K562 (cell line): ENCODE measurements around the gene ACO2. TPM values are rescaled to one million over a fixed set of nuclear protein-coding genes. Genes with fewer than 3 reads are reported as not detected.

Experiments
- ATAC-seq: fragments of 200-7000 bp; cut with Tn5 transposase; 3 replicates; pipeline ENCODE4 v1.9.1; 2020; ENCODE audit warnings: moderate library complexity
- BruUV-seq: library from RNA; stranded (reverse); fragments of 400-500 nt; replicated peaks from 2 replicates; lab custom pipeline; 2021; lab: Mats Ljungman, UMichigan
- CTCF ChIA-PET: fragments of 300-600 bp; formaldehyde crosslinking; extraction: SDS; loops from one replicate; lab custom pipeline; 2021; ENCODE audit warnings: low intra/inter-chr PET ratio; lab: Yijun Ruan, JAX
- POLR2A ChIA-PET: fragments of 300-600, 350-650 bp; sonication (Branson Sonifier 250); formaldehyde crosslinking; extraction: SDS; loops from one replicate; lab custom pipeline; 2021; ENCODE audit warnings: antibody characterized with exemption, inconsistent platforms; lab: Yijun Ruan, JAX
- DNase-seq, 4 experiments: peaks; one replicate each; pipeline versions ENCODE4 v3.0.0 to v3.0.0-alpha.2; 2011 to 2018; ENCODE audit warnings: low spot score in 3 of 4, mixed read lengths in 3 of 4; ENCODE audit errors: extremely low read depth in 1 of 4
- FAIRE-seq: peaks from 2 replicates; lab custom pipeline; 2011; peaks lifted over from hg19 to GRCh38; lab: Jason Lieb, UNC
- H2AFZ ChIP-seq: 2 replicates; pipeline ENCODE4 v1.6.0; 2011; ENCODE audit warnings: low read depth, low read length, control low read depth, inconsistent platforms
- H3K27ac ChIP-seq: fragments of 200-600 bp; 3 replicates; pipeline ENCODE4 v1.8.0; 2011; ENCODE audit warnings: low read depth, mild to moderate bottlenecking, control low read depth, inconsistent platforms, low read length, moderate library complexity, mixed read lengths; ENCODE audit errors: extremely low read depth
- H3K27me3 ChIP-seq, 2 experiments: fragments of 300-600 bp in 1 of 2; 2 replicates in 1 of 2; 3 replicates in 1 of 2; pipeline versions ENCODE4 v1.6.0 to v1.8.0; 2011; ENCODE audit warnings: inconsistent platforms in 2 of 2, low read length in 2 of 2, mild to moderate bottlenecking in 1 of 2, mixed read lengths in 1 of 2, moderate library complexity in 1 of 2; ENCODE audit not compliant: control insufficient read depth in 2 of 2, insufficient read depth in 2 of 2
- H3K36me3 ChIP-seq: fragments of 300-600 bp; 3 replicates; pipeline ENCODE4 v1.8.0; 2011; ENCODE audit warnings: mild to moderate bottlenecking, low read length, inconsistent platforms; ENCODE audit not compliant: control insufficient read depth, insufficient read depth
- H3K4me1 ChIP-seq, 2 experiments: fragments of 200-600 bp in 1 of 2; replicated peaks in 1 of 2; 2 replicates in 1 of 2; 3 replicates in 1 of 2; pipeline versions ENCODE4 v1.5.1 to v1.8.0; 2011; ENCODE audit warnings: inconsistent platforms in 2 of 2, low read length in 2 of 2, mild to moderate bottlenecking in 1 of 2, mixed read lengths in 1 of 2, moderate library complexity in 1 of 2; ENCODE audit not compliant: control insufficient read depth in 2 of 2, insufficient read depth in 2 of 2
- H3K4me2 ChIP-seq: 2 replicates; pipeline ENCODE4 v1.6.1; 2011; ENCODE audit warnings: low read length, control low read depth, inconsistent platforms, mixed read lengths; ENCODE audit not compliant: insufficient read depth
- H3K4me3 ChIP-seq: fragments of 200-600 bp; sonication (generic), shearing (Covaris generic); 2 replicates; pipeline ENCODE4 v1.5.1; 2016; ENCODE audit warnings: control low read depth, inconsistent platforms
- H3K79me2 ChIP-seq: fragments of 200-600 bp; 3 replicates; pipeline ENCODE4 v1.8.0; 2011; ENCODE audit warnings: low read length, inconsistent platforms; ENCODE audit not compliant: control insufficient read depth, insufficient read depth
- H3K9ac ChIP-seq, 2 experiments: 2 replicates each; pipeline versions ENCODE4 v1.6.0 to v1.6.1; 2011; ENCODE audit warnings: low read depth in 2 of 2, low read length in 2 of 2, control low read depth in 1 of 2, inconsistent platforms in 1 of 2, mild to moderate bottlenecking in 1 of 2, mixed read lengths in 1 of 2; ENCODE audit not compliant: insufficient read depth in 1 of 2
- H3K9me1 ChIP-seq: one replicate; pipeline ENCODE4 v1.6.0; 2011; ENCODE audit warnings: inconsistent platforms, mild to moderate bottlenecking, low read length, moderate library complexity; ENCODE audit not compliant: control insufficient read depth, insufficient read depth
- H3K9me3 ChIP-seq: replicated peaks from 2 replicates; pipeline ENCODE4 v1.5.1; 2011; ENCODE audit warnings: low read depth, low read length, inconsistent platforms; ENCODE audit not compliant: control insufficient read depth, insufficient read depth
- H4K20me1 ChIP-seq: replicated peaks from 2 replicates; pipeline ENCODE4 v1.6.1; 2011; ENCODE audit warnings: low read length, inconsistent platforms, mixed read lengths; ENCODE audit not compliant: control insufficient read depth, insufficient read depth
- ESRRA ChIP-seq: fragments of 450-650 bp; IDR thresholded peaks from 2 replicates; pipeline ENCODE4 v1.6.1; 2014; ENCODE audit warnings: low read depth, mild to moderate bottlenecking, moderate library complexity, borderline replicate concordance
- MEF2D ChIP-seq: conservative IDR thresholded peaks from 2 replicates; pipeline ENCODE4 v1.6.1; 2016; ENCODE audit warnings: low read depth, missing genetic modification characterization, missing compliant biosample characterization
- SMAD3 ChIP-seq: fragments of 450-650 bp; formaldehyde crosslinking; conservative IDR thresholded peaks from 2 replicates; pipeline ENCODE4 v1.4.0; 2020; ENCODE audit warnings: mild to moderate bottlenecking
- ZC3H11A ChIP-seq: IDR thresholded peaks from 2 replicates; pipeline ENCODE4 v1.6.1; 2012; ENCODE audit warnings: low read depth, low read length, improper control_type of control experiment
- WGBS: fragments of 100-300 bp; shearing (Covaris generic); methylation state at CpG from one replicate; pipeline ENCODE4 v1.1.6; 2016; ENCODE audit warnings: low coverage, mixed read lengths; ENCODE audit not compliant: insufficient coverage; ENCODE audit errors: missing lambda C conversion rate; 5-methylcytosine and 5-hydroxymethylcytosine counted together
- in situ Hi-C: fragments of 300-500 bp; cut with MboI; formaldehyde crosslinking; loops from 4 replicates; pipeline ENCODE4 v1.15.0; 2018; ENCODE audit warnings: inconsistent platforms, mixed read lengths
- intact Hi-C: fragments of 100-400 bp; cut with micrococcal nuclease; formaldehyde crosslinking; loops from 2 replicates; pipeline ENCODE4 v1.14.2; 2022
- polyA plus RNA-seq, 8 experiments: library from polyadenylated mRNA; depleted of rRNA in 4 of 8; stranded (reverse) in 5 of 8; unstranded in 3 of 8; fragments of >200 nt; fragmentation: Nextera tagmentation in 2 of 8; fragmentation: Illumina TruSeq in 1 of 8; extraction: Ambion mirVana in 2 of 8; extraction: Trizol in 1 of 8; gene quantifications; 2 replicates each; pipeline versions ENCODE4 v1.2.1 to v1.2.3, GENCODE V29; 2011 to 2014; ENCODE audit warnings: inconsistent platforms in 1 of 8, missing spikeins in 1 of 8
- total RNA-seq, 7 experiments: library from RNA; depleted of rRNA in 6 of 7; stranded (reverse); fragments of >200 nt in 6 of 7; fragmentation: Illumina TruSeq in 2 of 7; extraction: Trizol in 2 of 7; gene quantifications; 2 replicates each; pipeline versions ENCODE4 v1.2.1 to v1.2.3, GENCODE V29; 2011 to 2021; ENCODE audit warnings: low replicate concordance in 1 of 7
- TF ChIP-seq, protein P1 (sequence below), 2 experiments: fragments of 150-350 bp in 1 of 2; IDR thresholded peaks; 2 replicates each; pipeline ENCODE4 v1.6.1; 2012 to 2016; ENCODE audit warnings: low read depth in 2 of 2, low read length in 2 of 2, mild to moderate bottlenecking in 1 of 2, moderate library complexity in 1 of 2
- TF ChIP-seq, protein P2 (sequence below): sonication (generic); formaldehyde crosslinking; IDR thresholded peaks from 2 replicates; pipeline ENCODE4 v1.8.1; 2023; ENCODE audit warnings: mild to moderate bottlenecking, missing genetic modification reagents

ACO2 gene
- total and polyA plus RNA-seq, 9 of the 15 experiments (the other 6 are each of a cell fraction or from before 2014, with no cell fraction given), result 16.2 to 119 (median 43.2) TPM

DNA sequence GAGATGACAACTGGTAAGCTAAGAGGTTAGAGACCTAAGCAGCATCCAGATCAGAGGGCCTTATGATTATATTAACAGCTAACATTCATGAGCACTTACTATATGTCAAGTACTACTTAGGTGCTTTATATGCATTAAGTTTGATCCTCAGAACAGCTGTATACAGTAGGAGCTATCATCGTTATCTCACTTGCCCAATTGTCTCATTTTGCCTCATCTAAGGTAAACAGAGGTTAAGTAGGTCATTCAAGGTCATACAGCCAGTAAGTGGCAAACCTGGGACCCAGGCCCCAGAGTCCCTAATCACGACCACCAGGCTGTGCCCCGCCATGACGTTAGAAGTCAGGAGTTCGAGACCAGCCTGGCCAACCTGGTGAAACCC lies 79.9 kb downstream of the ACO2 start:
- H3K9ac ChIP-seq, result no peak overlapping the region
- no TSS peak for BruUV-seq

DNA sequence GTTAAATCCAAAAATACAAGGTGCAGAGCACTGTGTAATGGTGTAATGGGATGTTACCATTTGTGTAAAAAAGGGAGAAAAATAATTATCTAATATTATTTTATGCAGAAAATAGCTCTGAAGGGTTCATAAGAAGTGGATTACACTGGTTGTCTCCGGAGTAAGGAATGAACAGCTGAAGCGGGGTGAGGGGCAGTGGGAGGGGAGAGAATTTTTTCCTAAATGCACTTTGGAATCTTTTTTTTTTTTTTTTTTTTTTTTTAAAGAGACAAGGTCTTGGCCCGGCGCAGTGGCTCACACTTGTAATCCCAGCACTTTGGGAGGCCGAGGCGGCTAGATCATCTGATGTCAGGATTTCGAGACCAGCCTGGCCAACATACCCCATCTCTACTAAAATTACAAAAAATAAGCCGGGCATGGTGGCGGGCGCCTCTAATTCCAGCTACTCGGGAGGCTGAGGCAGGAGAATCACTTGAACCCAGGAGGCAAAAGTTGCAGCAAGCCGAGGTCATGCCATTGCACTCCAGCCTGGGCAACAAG lies 82.1 kb downstream of the ACO2 start:
- in situ Hi-C loops, result no loop called here
- no peak overlapping the region for H3K4me2 ChIP-seq
- POLR2A ChIA-PET, result no interaction called here
- TF ChIP-seq MEF2D (no peak), ZC3H11A (no peak)
- TF ChIP-seq, protein P1, sequence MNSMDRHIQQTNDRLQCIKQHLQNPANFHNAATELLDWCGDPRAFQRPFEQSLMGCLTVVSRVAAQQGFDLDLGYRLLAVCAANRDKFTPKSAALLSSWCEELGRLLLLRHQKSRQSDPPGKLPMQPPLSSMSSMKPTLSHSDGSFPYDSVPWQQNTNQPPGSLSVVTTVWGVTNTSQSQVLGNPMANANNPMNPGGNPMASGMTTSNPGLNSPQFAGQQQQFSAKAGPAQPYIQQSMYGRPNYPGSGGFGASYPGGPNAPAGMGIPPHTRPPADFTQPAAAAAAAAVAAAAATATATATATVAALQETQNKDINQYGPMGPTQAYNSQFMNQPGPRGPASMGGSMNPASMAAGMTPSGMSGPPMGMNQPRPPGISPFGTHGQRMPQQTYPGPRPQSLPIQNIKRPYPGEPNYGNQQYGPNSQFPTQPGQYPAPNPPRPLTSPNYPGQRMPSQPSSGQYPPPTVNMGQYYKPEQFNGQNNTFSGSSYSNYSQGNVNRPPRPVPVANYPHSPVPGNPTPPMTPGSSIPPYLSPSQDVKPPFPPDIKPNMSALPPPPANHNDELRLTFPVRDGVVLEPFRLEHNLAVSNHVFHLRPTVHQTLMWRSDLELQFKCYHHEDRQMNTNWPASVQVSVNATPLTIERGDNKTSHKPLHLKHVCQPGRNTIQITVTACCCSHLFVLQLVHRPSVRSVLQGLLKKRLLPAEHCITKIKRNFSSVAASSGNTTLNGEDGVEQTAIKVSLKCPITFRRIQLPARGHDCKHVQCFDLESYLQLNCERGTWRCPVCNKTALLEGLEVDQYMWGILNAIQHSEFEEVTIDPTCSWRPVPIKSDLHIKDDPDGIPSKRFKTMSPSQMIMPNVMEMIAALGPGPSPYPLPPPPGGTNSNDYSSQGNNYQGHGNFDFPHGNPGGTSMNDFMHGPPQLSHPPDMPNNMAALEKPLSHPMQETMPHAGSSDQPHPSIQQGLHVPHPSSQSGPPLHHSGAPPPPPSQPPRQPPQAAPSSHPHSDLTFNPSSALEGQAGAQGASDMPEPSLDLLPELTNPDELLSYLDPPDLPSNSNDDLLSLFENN (IDR thresholded peaks at IDR 0.05; ENCODE audit: low read depth in 2 of 2, low read length in 2 of 2), result no peak
- TF ChIP-seq, protein P2, sequence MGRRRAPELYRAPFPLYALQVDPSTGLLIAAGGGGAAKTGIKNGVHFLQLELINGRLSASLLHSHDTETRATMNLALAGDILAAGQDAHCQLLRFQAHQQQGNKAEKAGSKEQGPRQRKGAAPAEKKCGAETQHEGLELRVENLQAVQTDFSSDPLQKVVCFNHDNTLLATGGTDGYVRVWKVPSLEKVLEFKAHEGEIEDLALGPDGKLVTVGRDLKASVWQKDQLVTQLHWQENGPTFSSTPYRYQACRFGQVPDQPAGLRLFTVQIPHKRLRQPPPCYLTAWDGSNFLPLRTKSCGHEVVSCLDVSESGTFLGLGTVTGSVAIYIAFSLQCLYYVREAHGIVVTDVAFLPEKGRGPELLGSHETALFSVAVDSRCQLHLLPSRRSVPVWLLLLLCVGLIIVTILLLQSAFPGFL (CRISPR knock-in tag), result no peak

More for the DNA sequence above, 79.9 kb downstream of the ACO2 start:
- peaks cover 6% of the 10 kb centered on the region for H3K79me2 ChIP-seq
- no peak for DNase-seq
- H4K20me1 ChIP-seq, result no peaks in the 10 kb centered on the region
- no peak overlapping the region for H3K4me2 ChIP-seq
- H3K4me3 ChIP-seq, result no peak overlapping the region
- no peak overlapping the region for H2AFZ ChIP-seq
- ChIA-PET CTCF (no interaction called here), POLR2A (interaction anchor here (0.7 to 1.0 kb wide), 2 partner anchors 9 to 34 kb away, joined by 3 read pairs; no protein-coding TSS in a partner anchor)
- peaks cover 8 to 15% of the 10 kb centered on the region in 2 experiments; a peak in 4 of 5 replicates for H3K4me1 ChIP-seq
- no peaks in the 10 kb centered on the region for H3K27me3 ChIP-seq
- intact Hi-C loops (no loop called here), in situ Hi-C loops (no loop called here)
- no peaks in the 10 kb centered on the region for H3K36me3 ChIP-seq
- 51% methylated on average over 5 of the region's 5 CpGs for WGBS
- no peaks in the 10 kb centered on the region for H3K9me3 ChIP-seq
- TF ChIP-seq SMAD3 (no peak), ESRRA (peak; percentile 76; the same call in 1 of the 2 replicates)
- FAIRE-seq, result no peak
- ATAC-seq, result no peak
- no peak overlapping the region for H3K27ac ChIP-seq
- no peaks in the 10 kb centered on the region for H3K9me1 ChIP-seq

More for the DNA sequence above, 82.1 kb downstream of the ACO2 start:
- no TSS peak for BruUV-seq
- Histone ChIP-seq H3K9ac (no peak overlapping the region), H3K36me3 (no peaks in the 10 kb centered on the region), H3K27ac (no peak overlapping the region), H3K4me3 (no peak overlapping the region), H3K79me2 (no peaks in the 10 kb centered on the region), H3K9me3 (no peaks in the 10 kb centered on the region), H3K4me1 (peaks cover 0 to 4% of the 10 kb centered on the region in 2 experiments; a peak in 3 of 5 replicates), H3K27me3 (no peaks in the 10 kb centered on the region), H2AFZ (no peak overlapping the region), H4K20me1 (no peaks in the 10 kb centered on the region), H3K9me1 (no peaks in the 10 kb centered on the region)
- intact Hi-C loops, result no loop called here
- no peak for DNase-seq
- no peak for FAIRE-seq
- CTCF ChIA-PET, result no interaction called here
- 76% methylated on average over 7 of the region's 12 CpGs for WGBS
- no peak for ATAC-seq
